IgD-negative memory B cell (primary cell): Measurements from ENCODE around the gene CACNA2D1. TPM values are rescaled to one million over a fixed set of nuclear protein-coding genes. Genes with fewer than 3 reads are reported as not detected.

Experiments used
- H3K27ac Mint-ChIP-seq, 3 donors: one replicate each; pipeline ENCODE4 v1.8.0; 2020 to 2022; ENCODE audit warnings: mild to moderate bottlenecking in 3 of 3, mixed read lengths in 3 of 3, moderate library complexity in 1 of 3
- H3K27me3 Mint-ChIP-seq: one replicate; pipeline ENCODE4 v1.8.0; 2021; ENCODE audit warnings: mixed read lengths
- H3K36me3 Mint-ChIP-seq: one replicate; pipeline ENCODE4 v1.8.0; 2020; ENCODE audit warnings: mild to moderate bottlenecking, mixed read lengths
- H3K4me1 Mint-ChIP-seq, 3 donors: one replicate each; pipeline ENCODE4 v1.8.0; 2020 to 2022; ENCODE audit warnings: mixed read lengths in 3 of 3, mild to moderate bottlenecking in 1 of 3
- H3K4me3 Mint-ChIP-seq, 4 donors: one replicate each; pipeline ENCODE4 v1.8.0; 2020 to 2022; ENCODE audit warnings: mild to moderate bottlenecking in 4 of 4, mixed read lengths in 4 of 4, moderate library complexity in 3 of 4
- H3K9me3 Mint-ChIP-seq, 3 donors: one replicate each; pipeline ENCODE4 v1.8.0; 2020 to 2021; ENCODE audit warnings: mixed read lengths in 3 of 3, mild to moderate bottlenecking in 1 of 3
- polyA plus RNA-seq: library from polyadenylated mRNA; unstranded; fragments of 300-500 nt; fragmentation: Illumina TruSeq; gene quantifications from one replicate; pipeline ENCODE4 v1.2.3, GENCODE V29; 2021

The CACNA2D1 gene
- polyA plus RNA-seq, 1 donor from 2014 or later, result not detected

DNA sequence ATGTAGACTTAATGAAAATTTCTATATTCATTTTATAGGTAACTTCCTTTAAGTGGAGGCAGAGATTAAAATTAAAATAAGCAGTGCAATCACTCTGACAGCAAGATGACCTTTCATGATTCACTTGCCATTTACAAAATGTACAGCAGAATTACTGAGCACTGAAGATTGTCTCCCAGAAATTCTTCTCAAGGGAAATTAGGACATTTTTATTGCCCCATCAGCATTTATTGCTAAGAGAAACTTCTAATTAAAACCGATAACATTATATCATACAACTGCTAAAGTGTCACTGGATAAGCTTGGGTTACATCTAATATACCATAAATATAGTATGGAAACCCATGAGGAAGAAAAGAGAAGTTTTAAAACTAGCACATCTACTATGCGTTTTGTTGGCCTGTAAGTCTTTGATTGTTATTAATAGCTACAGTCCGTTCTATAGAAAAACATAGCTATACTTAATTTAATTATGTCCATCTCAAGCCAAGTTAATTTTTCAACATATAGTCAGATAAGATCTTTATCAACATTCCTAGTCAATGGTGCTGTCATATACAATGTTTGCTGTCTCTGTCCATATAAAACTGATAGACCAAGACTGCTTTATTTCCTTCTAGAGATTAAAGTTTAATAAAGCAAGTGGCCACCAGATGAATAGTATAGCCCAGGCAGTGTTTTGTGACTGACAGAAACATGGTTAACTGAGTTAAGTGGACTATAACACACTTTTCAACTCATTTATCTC is 456.7 kb downstream of the CACNA2D1 start:
- H3K27me3 Mint-ChIP-seq, result no peaks in the 10 kb centered on the region
- no peak overlapping the region for H3K4me3 Mint-ChIP-seq
- H3K9me3 Mint-ChIP-seq, result peaks cover 0 to 4% (median 0%) of the 10 kb centered on the region in 3 donors
- no peak overlapping the region for H3K27ac Mint-ChIP-seq
- no peaks in the 10 kb centered on the region for H3K36me3 Mint-ChIP-seq
- H3K4me1 Mint-ChIP-seq, result no peaks in the 10 kb centered on the region

DNA sequence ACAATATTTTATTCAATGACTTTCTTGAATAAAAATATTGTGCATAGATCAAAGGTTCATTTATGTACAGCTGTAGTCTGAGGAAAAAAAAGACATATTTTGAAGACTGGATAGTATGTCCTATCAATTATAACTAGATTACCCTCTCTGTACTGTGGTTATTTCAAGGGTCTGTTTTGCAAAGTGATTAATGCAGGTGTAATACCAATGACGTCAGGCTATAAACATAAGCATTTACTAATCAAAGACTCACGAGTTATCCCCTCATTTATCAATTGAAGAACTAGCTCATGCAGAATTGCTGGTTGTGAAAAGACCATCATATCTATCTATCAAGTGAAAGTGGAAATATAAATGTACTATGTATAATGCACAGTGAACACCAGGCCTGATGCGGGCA is 460.2 kb downstream of the CACNA2D1 start:
- Mint-ChIP-seq H3K27ac (no peak overlapping the region), H3K4me3 (no peak overlapping the region), H3K4me1 (peaks cover 0 to 2% (median 0%) of the 10 kb centered on the region in 3 donors), H3K9me3 (peaks cover 2 to 12% (median 5%) of the 10 kb centered on the region in 3 donors), H3K36me3 (no peaks in the 10 kb centered on the region), H3K27me3 (no peaks in the 10 kb centered on the region)

DNA sequence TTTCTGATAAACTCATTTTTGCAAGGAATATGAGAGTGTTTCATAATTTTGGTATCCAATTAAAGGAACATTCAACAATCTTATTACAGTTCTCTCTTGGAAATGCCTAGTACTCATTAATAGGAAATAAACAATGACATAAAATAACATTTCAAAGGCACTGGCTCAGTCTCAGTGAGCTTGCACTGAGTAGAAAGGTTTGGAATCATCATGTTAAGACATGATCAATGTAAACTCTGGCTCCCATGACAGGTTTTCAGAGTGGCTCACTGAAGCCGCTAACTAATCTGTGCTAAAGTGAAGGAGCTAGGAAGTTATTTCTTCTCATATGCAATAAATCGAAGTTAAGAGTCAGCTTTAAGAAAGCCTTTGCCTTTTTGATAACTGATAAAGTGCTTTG is 470.5 kb downstream of the CACNA2D1 start:
- Mint-ChIP-seq H3K36me3 (no peaks in the 10 kb centered on the region), H3K27ac (no peak overlapping the region), H3K27me3 (no peaks in the 10 kb centered on the region), H3K4me1 (no peaks in the 10 kb centered on the region), H3K4me3 (no peak overlapping the region), H3K9me3 (peaks cover 0 to 5% (median 0%) of the 10 kb centered on the region in 3 donors)

DNA sequence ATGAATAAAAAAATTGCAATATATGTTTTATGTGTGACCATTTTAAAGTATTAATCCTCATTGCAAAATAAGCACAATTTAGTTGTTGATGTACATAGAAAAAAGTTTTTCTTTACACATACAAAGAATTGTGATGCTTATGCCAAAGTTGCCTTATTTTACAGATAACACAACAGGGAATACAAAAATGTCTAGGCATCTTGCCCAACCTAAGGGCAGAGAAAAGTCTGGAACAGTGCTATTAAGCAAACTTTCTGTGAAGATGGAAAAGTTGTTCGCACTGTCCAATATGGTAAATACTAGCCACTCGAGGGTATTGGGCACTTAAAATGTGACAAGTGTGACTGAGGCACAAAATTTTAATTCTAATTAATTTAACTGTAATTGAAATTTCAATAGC is 483.6 kb downstream of the CACNA2D1 start:
- no peaks in the 10 kb centered on the region for H3K4me1 Mint-ChIP-seq
- H3K27ac Mint-ChIP-seq, result no peak overlapping the region
- no peak overlapping the region for H3K4me3 Mint-ChIP-seq
- H3K36me3 Mint-ChIP-seq, result no peaks in the 10 kb centered on the region
- no peaks in the 10 kb centered on the region for H3K27me3 Mint-ChIP-seq
- peaks cover 0 to 3% (median 2%) of the 10 kb centered on the region in 3 donors for H3K9me3 Mint-ChIP-seq

DNA sequence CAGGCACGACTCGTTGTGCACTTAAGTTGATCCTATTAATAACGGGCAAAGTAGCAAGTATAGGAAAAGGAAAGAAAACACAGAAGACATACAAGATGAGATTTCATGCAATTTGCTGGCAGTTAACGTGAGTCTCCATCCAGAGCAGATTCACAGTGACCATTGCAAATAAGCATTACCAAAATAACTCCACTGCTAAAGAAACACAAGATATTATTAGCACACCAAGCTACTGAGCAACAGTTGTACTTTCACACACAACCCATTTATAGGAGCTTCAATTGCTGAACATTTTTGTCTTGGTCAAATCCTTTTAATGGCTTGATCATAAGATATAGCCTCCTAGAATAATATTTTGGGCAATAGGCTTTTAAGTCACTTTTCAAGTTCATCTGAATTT is 486.1 kb downstream of the CACNA2D1 start:
- Mint-ChIP-seq H3K36me3 (no peaks in the 10 kb centered on the region), H3K4me3 (no peak overlapping the region), H3K9me3 (peaks cover 2 to 7% (median 3%) of the 10 kb centered on the region in 3 donors), H3K4me1 (no peaks in the 10 kb centered on the region), H3K27me3 (no peaks in the 10 kb centered on the region), H3K27ac (no peak overlapping the region)

DNA sequence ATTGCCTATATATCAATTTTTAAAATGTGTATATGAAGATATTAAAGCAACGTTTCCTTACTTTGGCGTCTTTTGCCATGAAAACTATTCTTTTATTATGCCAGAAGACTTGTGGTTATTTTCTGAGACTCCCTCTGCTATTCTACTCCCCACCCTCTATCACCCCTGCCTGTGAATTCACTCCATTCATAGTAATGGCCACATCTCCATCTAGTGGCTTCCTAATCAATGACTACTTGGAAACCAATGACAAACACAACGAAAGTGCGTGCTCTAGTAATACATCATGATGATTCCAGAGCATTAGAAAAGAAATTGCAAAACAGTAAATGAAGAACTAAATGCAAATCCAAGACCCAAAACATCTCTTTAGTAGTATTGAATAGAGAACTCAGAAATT is 487.1 kb downstream of the CACNA2D1 start:
- Mint-ChIP-seq H3K36me3 (no peaks in the 10 kb centered on the region), H3K9me3 (peaks cover 2 to 8% (median 5%) of the 10 kb centered on the region in 3 donors), H3K27me3 (no peaks in the 10 kb centered on the region), H3K27ac (no peak overlapping the region), H3K4me3 (no peak overlapping the region), H3K4me1 (no peaks in the 10 kb centered on the region)

DNA sequence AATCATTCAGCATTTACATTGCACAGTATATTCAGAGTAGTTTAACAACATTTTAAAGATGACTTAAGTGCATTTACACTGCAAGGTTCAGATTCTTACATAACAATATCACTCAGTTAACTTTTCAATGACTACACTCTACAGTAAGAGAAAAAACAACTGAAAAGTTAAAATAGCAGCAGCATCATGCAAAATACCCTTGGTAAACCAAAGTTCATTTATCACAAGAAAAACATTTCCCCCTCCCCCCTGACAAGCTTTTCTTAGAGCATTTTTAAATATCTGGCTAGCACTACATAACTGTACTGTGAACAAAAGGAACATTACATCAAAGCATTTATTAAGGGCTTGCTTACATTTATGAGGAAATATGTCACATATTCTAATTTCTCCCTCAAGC is 494.3 kb downstream of the CACNA2D1 start:
- Mint-ChIP-seq H3K4me1 (no peaks in the 10 kb centered on the region), H3K27ac (no peak overlapping the region), H3K27me3 (no peaks in the 10 kb centered on the region), H3K4me3 (no peak overlapping the region), H3K36me3 (no peaks in the 10 kb centered on the region), H3K9me3 (peaks cover 2 to 5% (median 3%) of the 10 kb centered on the region in 3 donors)

DNA sequence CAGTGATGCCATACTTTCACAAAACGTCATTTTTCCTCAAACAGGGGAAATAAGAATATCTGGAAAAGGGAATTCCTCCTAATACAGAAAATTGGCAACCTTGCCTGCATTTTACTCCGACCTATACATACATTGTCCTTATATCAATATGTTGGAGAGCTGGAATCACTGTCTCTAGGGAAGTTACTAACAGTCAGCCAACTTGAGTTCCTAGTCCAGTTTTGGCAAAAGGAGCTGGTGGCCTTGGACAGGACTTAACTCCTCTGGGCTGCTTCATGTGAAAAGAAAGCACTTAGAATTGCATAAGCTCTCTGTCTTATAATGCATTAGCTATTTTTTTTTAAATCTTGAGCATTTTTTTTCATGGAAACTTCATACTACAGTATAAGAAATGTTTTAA is 499.5 kb downstream of the CACNA2D1 start:
- no peaks in the 10 kb centered on the region for H3K4me1 Mint-ChIP-seq
- H3K27me3 Mint-ChIP-seq, result no peaks in the 10 kb centered on the region
- peaks cover 0 to 4% (median 0%) of the 10 kb centered on the region in 3 donors for H3K9me3 Mint-ChIP-seq
- no peak overlapping the region for H3K4me3 Mint-ChIP-seq
- no peaks in the 10 kb centered on the region for H3K36me3 Mint-ChIP-seq
- no peak overlapping the region for H3K27ac Mint-ChIP-seq

DNA sequence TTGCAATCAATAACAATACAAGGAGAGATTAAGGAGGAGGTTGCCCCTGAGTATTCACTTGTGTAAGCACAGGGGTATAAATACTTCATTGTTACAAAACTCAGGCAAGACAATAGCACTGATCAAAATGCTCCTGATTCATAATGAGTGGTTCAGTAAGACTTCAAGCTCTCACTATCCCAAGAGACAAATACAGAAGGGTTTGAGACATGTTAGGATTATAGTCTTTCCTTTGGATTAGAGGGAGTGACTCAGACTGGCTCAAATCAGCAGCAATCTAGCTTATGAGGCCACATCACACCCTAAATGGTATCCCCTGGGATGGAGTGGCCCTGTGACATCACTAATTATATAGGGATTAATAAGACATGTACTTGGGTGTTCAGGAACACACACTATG is 506.5 kb downstream of the CACNA2D1 start:
- H3K4me3 Mint-ChIP-seq, result no peak overlapping the region
- H3K9me3 Mint-ChIP-seq, result peaks cover 0 to 4% (median 4%) of the 10 kb centered on the region in 3 donors
- no peaks in the 10 kb centered on the region for H3K36me3 Mint-ChIP-seq
- no peak overlapping the region for H3K27ac Mint-ChIP-seq
- H3K27me3 Mint-ChIP-seq, result no peaks in the 10 kb centered on the region
- no peaks in the 10 kb centered on the region for H3K4me1 Mint-ChIP-seq

DNA sequence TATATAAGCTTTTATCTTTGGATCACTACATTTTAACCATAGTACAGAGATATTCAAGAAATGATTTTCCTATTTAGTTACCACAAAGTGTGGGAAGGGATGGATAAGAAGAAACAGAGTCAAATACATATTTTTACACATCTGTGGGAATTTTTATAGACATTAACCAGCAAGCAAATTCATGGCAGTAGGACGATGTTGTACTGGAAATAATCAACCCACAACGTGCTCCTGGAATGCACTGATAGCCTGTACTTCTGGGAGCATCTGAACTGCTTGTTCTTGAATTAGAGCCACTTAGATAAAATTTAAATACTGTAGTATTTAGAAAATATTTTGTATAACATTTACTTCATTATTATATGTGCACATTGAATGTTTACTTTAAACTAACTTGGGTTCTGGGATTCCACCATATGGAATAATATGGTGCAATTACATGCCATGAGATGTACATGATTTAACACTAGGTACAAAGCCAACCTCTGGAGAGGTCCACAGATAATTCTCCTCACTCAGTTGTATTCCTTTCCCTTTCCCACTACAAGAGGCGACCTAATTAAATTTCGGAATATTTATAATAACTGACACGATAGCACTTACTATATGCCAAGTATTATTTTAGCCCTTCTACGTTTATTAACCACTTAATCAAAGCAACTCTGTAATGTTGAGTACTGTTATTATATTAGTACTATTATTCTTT is 508.8 kb downstream of the CACNA2D1 start:
- Mint-ChIP-seq H3K27ac (no peak overlapping the region), H3K9me3 (peaks cover 3 to 4% (median 3%) of the 10 kb centered on the region in 3 donors), H3K27me3 (no peaks in the 10 kb centered on the region), H3K36me3 (no peaks in the 10 kb centered on the region), H3K4me1 (no peaks in the 10 kb centered on the region), H3K4me3 (no peak overlapping the region)

DNA sequence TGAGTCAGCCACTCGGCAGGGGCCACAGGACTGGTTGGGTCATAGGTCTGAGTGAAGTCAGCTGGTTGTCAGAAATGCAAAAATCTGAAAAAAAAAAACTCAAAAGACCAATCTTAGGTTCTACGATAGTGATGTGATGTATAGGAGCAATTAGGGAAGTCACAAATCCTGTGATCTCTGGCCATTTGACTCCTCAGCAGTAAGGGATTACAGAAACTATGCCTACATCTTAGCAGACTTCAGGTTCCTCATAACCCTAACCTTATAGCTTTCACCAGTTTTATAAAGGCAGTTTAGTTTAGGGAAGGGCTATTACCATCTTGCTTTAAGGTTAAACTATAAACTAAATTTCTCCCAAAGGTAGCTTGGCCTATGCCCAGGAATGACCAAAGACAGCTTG is 510.6 kb downstream of the CACNA2D1 start:
- no peaks in the 10 kb centered on the region for H3K27me3 Mint-ChIP-seq
- no peaks in the 10 kb centered on the region for H3K36me3 Mint-ChIP-seq
- no peak overlapping the region for H3K4me3 Mint-ChIP-seq
- H3K27ac Mint-ChIP-seq, result no peak overlapping the region
- no peaks in the 10 kb centered on the region for H3K4me1 Mint-ChIP-seq
- peaks cover 0 to 4% (median 3%) of the 10 kb centered on the region in 3 donors for H3K9me3 Mint-ChIP-seq

DNA sequence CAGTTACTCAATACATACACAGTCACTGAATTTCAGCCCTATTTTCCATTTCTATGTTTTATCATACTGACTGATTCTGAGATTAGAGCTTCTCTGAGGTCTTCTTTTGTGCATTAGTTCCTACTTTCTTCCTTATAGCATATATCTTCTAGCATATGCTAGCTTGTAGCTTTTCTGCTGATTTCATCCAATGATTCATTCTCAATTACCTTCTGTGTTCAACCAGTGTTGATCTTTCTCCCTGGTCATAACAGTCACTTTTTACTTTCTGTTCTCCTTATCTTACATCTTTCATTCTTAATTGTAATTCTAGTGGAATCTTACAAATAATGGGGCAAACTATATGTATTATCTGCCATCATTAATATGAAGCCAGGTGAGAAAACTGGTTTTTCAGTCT is 514.2 kb downstream of the CACNA2D1 start:
- Mint-ChIP-seq H3K4me3 (no peak overlapping the region), H3K27ac (no peak overlapping the region), H3K36me3 (no peaks in the 10 kb centered on the region), H3K9me3 (peaks cover 0 to 3% (median 0%) of the 10 kb centered on the region in 3 donors), H3K27me3 (no peaks in the 10 kb centered on the region), H3K4me1 (no peaks in the 10 kb centered on the region)

DNA sequence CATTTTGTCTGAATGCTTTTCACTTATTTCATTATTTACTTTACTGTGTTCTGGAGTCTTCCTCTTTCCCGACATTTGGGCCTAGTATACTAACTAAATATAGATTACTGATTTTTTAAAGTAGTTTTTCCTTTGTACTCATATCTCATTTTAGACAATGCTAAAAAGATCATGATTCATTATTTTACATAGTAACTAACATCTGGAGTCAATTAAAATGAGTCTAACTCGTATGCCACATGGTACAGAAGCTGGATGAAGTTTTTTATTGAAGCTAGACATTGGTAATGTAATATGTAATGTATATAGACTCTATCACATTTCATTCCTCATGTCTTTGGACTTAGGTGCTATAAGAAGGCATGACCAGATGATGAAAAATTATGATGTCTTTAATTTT is 517.4 kb downstream of the CACNA2D1 start:
- peaks cover 0 to 3% (median 0%) of the 10 kb centered on the region in 3 donors for H3K9me3 Mint-ChIP-seq
- H3K36me3 Mint-ChIP-seq, result no peaks in the 10 kb centered on the region
- H3K27me3 Mint-ChIP-seq, result no peaks in the 10 kb centered on the region
- H3K4me1 Mint-ChIP-seq, result no peaks in the 10 kb centered on the region
- no peak overlapping the region for H3K4me3 Mint-ChIP-seq
- H3K27ac Mint-ChIP-seq, result no peak overlapping the region

DNA sequence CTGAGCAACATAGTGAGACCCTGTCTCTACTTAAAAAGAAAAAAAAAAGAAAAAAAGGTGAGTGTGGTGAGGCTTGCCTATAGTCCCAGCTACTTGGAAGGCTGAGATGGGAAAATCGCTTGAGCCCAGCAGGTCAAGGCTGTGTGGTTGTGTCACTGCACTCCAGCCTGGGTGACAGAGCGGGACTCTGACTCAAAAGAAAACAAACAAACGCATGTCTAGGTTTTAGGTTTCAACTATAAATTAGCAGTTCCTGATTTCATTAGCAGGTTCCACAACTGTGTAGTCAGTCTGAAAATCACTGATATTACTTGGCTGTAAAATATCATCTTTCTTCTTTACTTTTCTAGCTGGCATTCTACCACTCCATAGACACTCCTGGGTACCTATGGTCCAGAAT is 518.0 kb downstream of the CACNA2D1 start:
- Mint-ChIP-seq H3K27ac (no peak overlapping the region), H3K9me3 (no peaks in the 10 kb centered on the region), H3K27me3 (no peaks in the 10 kb centered on the region), H3K36me3 (no peaks in the 10 kb centered on the region), H3K4me1 (no peaks in the 10 kb centered on the region), H3K4me3 (no peak overlapping the region)

DNA sequence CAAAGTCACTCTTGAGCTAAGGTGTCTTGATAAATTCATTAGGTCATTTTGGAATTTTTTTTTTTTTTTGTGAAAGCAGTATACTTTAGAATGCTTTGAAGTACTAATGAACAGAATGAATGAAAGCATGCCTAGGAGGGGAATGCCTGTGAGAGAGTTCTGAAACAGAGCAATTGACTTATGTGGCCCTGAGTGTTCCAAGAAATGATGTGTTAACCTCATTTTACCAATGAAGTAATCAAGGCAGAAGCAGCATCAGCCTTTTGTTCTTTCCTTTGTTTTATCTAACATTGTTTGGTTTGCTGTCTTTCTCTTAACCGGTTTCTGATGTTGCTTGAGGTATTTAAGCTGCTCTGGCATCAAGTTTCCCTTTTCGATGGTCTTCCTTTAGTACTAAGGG is 519.1 kb downstream of the CACNA2D1 start:
- Mint-ChIP-seq H3K4me1 (no peaks in the 10 kb centered on the region), H3K27me3 (no peaks in the 10 kb centered on the region), H3K9me3 (peaks cover 0 to under 1% (median 0%) of the 10 kb centered on the region in 3 donors), H3K36me3 (no peaks in the 10 kb centered on the region), H3K4me3 (no peak overlapping the region), H3K27ac (no peak overlapping the region)

DNA sequence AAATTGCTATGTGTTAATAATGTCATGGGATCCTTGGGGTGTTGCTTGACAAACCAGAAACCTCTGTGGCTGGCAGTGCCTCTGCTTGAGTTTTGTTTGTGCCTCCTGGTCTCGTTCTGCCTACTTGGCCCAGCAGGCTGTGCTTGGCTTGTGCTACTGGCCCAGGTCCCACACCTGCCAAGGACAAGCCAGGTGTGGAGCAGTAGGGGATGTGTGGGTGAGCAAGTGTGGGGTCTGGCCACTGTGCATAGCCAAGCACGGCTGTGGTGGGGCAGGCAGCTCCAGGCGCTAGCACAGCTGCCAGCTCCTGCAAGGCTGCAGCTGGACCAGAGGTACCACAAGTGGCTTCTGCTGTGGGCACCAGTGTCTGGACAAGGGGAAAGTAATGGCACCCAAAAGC is 524.1 kb downstream of the CACNA2D1 start:
- no peak overlapping the region for H3K4me3 Mint-ChIP-seq
- H3K9me3 Mint-ChIP-seq, result peaks cover 0 to 7% (median 3%) of the 10 kb centered on the region in 3 donors
- no peaks in the 10 kb centered on the region for H3K36me3 Mint-ChIP-seq
- H3K4me1 Mint-ChIP-seq, result no peaks in the 10 kb centered on the region
- H3K27me3 Mint-ChIP-seq, result no peaks in the 10 kb centered on the region
- H3K27ac Mint-ChIP-seq, result no peak overlapping the region
